ENCODE data around the gene ZC3H12A.

DNA sequence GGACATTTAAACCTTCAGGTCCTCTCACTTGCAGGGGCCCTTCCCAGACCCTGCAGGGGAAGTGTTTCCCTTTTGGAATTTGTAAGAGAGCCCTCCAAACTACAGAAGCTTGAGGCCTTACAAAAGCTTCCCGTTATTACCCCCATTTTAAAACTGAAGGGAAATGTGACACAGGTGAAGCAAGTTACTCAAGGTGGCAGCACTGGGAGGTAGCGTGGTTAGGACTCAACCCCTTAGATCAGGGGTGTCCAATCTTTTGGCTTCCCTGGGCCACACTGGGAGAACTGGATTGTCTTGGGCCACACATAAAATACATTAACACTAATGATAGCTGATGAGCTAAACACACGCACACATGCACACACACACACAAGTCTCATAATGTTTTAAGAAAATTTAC, 15.8 kb upstream of the ZC3H12A start:
- TF ChIP-seq CTCF (IDR thresholded peaks at IDR 0.05) (no peak), POLR2A (IDR thresholded peaks at IDR 0.05) (no peak)
